Neuronal stem cell (in vitro differentiated cells): Measurements from ENCODE around the gene PARD6B. TPM values are rescaled to one million over a fixed set of nuclear protein-coding genes. Genes with fewer than 3 reads are reported as not detected.

ENCODE experiments used
- DNase-seq: peaks from one replicate; pipeline ENCODE4 v3.0.0-alpha.2; 2013; ENCODE audit warnings: low spot score
- H2AFZ ChIP-seq: one replicate; pipeline ENCODE4 v1.6.1; 2013; ENCODE audit warnings: mild to moderate bottlenecking, low read length, inconsistent platforms
- H2AK5ac ChIP-seq: 2 replicates; pipeline ENCODE4 v1.6.1; 2013; ENCODE audit warnings: low read depth, mild to moderate bottlenecking, inconsistent platforms, low read length, moderate library complexity, mixed read lengths
- H2BK120ac ChIP-seq: 2 replicates; pipeline ENCODE4 v1.6.1; 2013; ENCODE audit warnings: low read depth, mild to moderate bottlenecking, inconsistent platforms, low read length, moderate library complexity, mixed read lengths
- H2BK12ac ChIP-seq: one replicate; pipeline ENCODE4 v1.6.1; 2013; ENCODE audit warnings: low read length, inconsistent platforms
- H2BK15ac ChIP-seq: 2 replicates; pipeline ENCODE4 v1.6.1; 2013; ENCODE audit warnings: mild to moderate bottlenecking, low read length, inconsistent platforms, mixed read lengths
- H2BK5ac ChIP-seq: one replicate; pipeline ENCODE4 v1.6.1; 2013; ENCODE audit warnings: inconsistent platforms, mild to moderate bottlenecking, low read length, moderate library complexity
- H3K14ac ChIP-seq: one replicate; pipeline ENCODE4 v1.6.1; 2013; ENCODE audit warnings: low read length, inconsistent platforms
- H3K18ac ChIP-seq: 2 replicates; pipeline ENCODE4 v1.6.1; 2013; ENCODE audit warnings: low read length, inconsistent platforms
- H3K23ac ChIP-seq: 2 replicates; pipeline ENCODE4 v1.6.1; 2013; ENCODE audit warnings: low read depth, mild to moderate bottlenecking, mixed read lengths, low read length, inconsistent platforms; ENCODE audit not compliant: poor library complexity
- H3K27ac ChIP-seq: replicated peaks from 3 replicates; pipeline ENCODE4 v1.5.1; 2013; ENCODE audit warnings: low read length, inconsistent platforms
- H3K27me3 ChIP-seq, 3 experiments: 2 replicates each; pipeline ENCODE4 v1.6.1; 2013; ENCODE audit warnings: low read length in 3 of 3, mild to moderate bottlenecking in 2 of 3, inconsistent platforms in 1 of 3, low read depth in 1 of 3, mixed read lengths in 1 of 3, moderate library complexity in 1 of 3; ENCODE audit not compliant: control insufficient read depth in 3 of 3, insufficient read depth in 3 of 3
- H3K36me3 ChIP-seq, 2 donors: replicated peaks in 1 of 2; 2 replicates each; pipeline ENCODE4 v1.6.1; 2013; ENCODE audit warnings: low read length in 2 of 2; ENCODE audit not compliant: control insufficient read depth in 2 of 2, insufficient read depth in 2 of 2
- H3K4ac ChIP-seq: 2 replicates; pipeline ENCODE4 v1.6.1; 2013; ENCODE audit warnings: inconsistent platforms, mild to moderate bottlenecking, low read length, moderate library complexity
- H3K4me1 ChIP-seq, 2 donors: 1 replicate in 1 of 2; 2 replicates in 1 of 2; pipeline ENCODE4 v1.6.1; 2013; ENCODE audit warnings: low read length in 2 of 2, low read depth in 1 of 2; ENCODE audit not compliant: control insufficient read depth in 2 of 2, insufficient read depth in 1 of 2
- H3K4me2 ChIP-seq: one replicate; pipeline ENCODE4 v1.6.1; 2013; ENCODE audit warnings: mild to moderate bottlenecking, low read length, inconsistent platforms; ENCODE audit not compliant: insufficient read depth, poor library complexity, severe bottlenecking
- H3K4me3 ChIP-seq, 2 donors: 2 replicates each; pipeline ENCODE4 v1.5.1; 2013; ENCODE audit warnings: low read length in 2 of 2, mild to moderate bottlenecking in 2 of 2, inconsistent platforms in 1 of 2, moderate library complexity in 1 of 2
- H3K79me1 ChIP-seq: one replicate; pipeline ENCODE4 v1.6.1; 2013; ENCODE audit warnings: low read depth, mild to moderate bottlenecking, inconsistent platforms, low read length, moderate library complexity
- H3K9ac ChIP-seq: one replicate; pipeline ENCODE4 v1.6.1; 2013; ENCODE audit warnings: mild to moderate bottlenecking, low read depth, low read length, inconsistent platforms; ENCODE audit not compliant: poor library complexity
- H3K9me3 ChIP-seq, 2 donors: replicated peaks in 1 of 2; 2 replicates each; pipeline versions ENCODE3 to v1.6.1; 2013; ENCODE audit warnings: low read length in 2 of 2, mild to moderate bottlenecking in 2 of 2, inconsistent platforms in 1 of 2, low read depth in 1 of 2, mixed read lengths in 1 of 2, moderate library complexity in 1 of 2; ENCODE audit not compliant: control insufficient read depth in 2 of 2, insufficient read depth in 1 of 2
- H4K8ac ChIP-seq: one replicate; pipeline ENCODE4 v1.6.1; 2013; ENCODE audit warnings: low read depth, mild to moderate bottlenecking, inconsistent platforms, low read length, moderate library complexity
- H4K91ac ChIP-seq: one replicate; pipeline ENCODE4 v1.6.1; 2013; ENCODE audit warnings: low read length, low read depth, mild to moderate bottlenecking, inconsistent platforms; ENCODE audit not compliant: poor library complexity
- WGBS, 2 donors: extraction: QIAGEN DNeasy Blood & Tissue Kit; methylation state at CpG; one replicate each; pipeline ENCODE4 v1.1.7; 2013; ENCODE audit warnings: missing lambda C conversion rate in 2 of 2, mixed read lengths in 1 of 2; ENCODE audit not compliant: insufficient read length in 2 of 2, insufficient replicate concordance in 1 of 2; ENCODE audit errors: extremely low coverage in 2 of 2; 5-methylcytosine and 5-hydroxymethylcytosine counted together
- polyA plus RNA-seq, 2 experiments: library from polyadenylated mRNA; stranded (reverse); fragments of 200-250 nt; gene quantifications; one replicate each; pipeline ENCODE4 v1.2.3, GENCODE V29; 2013

PARD6B gene, protein sequence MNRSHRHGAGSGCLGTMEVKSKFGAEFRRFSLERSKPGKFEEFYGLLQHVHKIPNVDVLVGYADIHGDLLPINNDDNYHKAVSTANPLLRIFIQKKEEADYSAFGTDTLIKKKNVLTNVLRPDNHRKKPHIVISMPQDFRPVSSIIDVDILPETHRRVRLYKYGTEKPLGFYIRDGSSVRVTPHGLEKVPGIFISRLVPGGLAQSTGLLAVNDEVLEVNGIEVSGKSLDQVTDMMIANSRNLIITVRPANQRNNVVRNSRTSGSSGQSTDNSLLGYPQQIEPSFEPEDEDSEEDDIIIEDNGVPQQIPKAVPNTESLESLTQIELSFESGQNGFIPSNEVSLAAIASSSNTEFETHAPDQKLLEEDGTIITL
- 9.2 TPM for polyA plus RNA-seq (2013, experiment 1 of 2)
- 10.3 TPM for polyA plus RNA-seq (2013, experiment 2 of 2)

DNA sequence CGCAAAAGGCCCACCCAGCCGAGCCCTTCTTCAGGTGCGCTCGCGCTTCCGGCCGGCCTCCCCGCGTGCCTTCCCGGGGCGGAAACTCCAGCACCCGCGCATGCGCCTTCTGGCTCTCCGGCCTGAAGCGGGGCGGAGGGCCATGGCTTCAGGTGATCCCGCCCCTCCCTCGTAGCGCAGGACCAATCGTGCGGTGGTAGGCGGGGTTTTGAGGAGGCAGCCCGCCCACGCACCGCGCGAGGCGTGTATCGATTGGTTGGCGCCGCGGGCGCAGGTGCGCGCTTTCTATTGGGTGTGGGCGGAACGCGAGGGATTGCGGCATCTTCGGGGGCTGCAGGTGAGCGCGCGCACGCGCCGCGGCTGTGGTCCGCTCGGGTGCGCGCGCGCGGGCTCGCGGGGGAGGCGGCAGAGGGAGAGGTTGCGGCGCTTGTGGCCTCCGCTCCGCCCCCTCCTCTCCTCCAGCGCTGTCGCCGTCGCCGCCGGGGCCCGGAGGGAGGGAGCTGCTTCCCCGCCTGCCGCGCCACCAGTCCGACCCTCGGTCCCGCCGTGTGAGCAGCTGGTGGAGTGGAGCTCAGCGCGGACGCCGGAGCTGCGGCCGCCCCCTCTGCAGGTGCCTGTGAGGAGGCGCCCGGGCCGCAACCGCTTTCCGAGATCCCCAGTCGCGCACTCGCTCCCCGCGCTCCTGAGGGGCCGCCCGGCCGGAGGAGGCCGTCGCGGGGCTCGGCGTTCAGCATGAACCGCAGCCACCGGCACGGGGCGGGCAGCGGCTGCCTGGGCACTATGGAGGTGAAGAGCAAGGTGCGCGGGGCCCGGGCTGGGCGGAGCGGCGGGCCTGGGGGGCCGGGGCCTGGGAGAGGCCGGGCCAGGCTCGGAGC, at the start of gene PARD6B:
Gene PARD6B (plus strand): TSS at position 526 of the 875 bp plus-strand sequence. CDS start 207 bp downstream, at position 733.
- Histone ChIP-seq H3K4me1 (peaks cover 9 to 17% of the 10 kb centered on the region in 2 donors), H2BK12ac (peak within 1 kb of the TSS; percentile 60)
- no CpG with 5 or more reads among the region's 114 CpGs for WGBS, 2 donors

DNA sequence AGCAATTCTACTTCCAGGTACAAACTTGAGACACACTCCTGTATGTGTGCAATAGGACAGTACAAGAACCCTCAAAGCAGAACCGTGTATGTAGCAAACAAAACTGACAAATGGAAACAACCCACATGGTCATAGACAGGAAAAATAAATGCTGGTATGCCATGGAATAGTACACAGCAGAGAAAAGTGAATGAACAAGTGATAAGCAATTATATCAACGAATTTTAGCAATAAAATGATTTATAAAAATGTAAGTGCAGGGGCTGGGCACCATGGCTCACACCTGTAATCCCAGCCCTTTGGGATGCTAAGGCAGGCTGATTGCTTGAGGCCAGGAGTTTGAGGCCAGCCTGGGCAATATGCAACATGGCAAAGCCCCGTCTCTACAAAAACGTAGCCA, 49.3 kb upstream of the PARD6B start:
- H3K4me2 ChIP-seq = no peak overlapping the region

More for the DNA sequence above, at the start of gene PARD6B:
- peak within 1 kb of the TSS; percentile 92 for H3K18ac ChIP-seq
- peak within 1 kb of the TSS; percentile 79 to 98 for H3K4me3 ChIP-seq
- H3K9ac ChIP-seq = peak within 1 kb of the TSS; percentile 98
- H4K8ac ChIP-seq = no peak within 1 kb of the TSS
- H2BK5ac ChIP-seq = peak within 1 kb of the TSS; percentile 93
- peak within 1 kb of the TSS; percentile 49 for H3K14ac ChIP-seq
- H4K91ac ChIP-seq = no peak within 1 kb of the TSS
- H2AFZ ChIP-seq = peak within 1 kb of the TSS; percentile 94
- peak; percentile 99 for DNase-seq
- peak within 1 kb of the TSS; percentile 64 for H2AK5ac ChIP-seq
- H2BK120ac ChIP-seq = no peak within 1 kb of the TSS
- H3K79me1 ChIP-seq = no peaks in the 10 kb centered on the region
- H3K9me3 ChIP-seq = no peaks in the 10 kb centered on the region
- H3K4ac ChIP-seq = no peak within 1 kb of the TSS
- peak within 1 kb of the TSS; percentile 97 for H3K4me2 ChIP-seq
- peak within 1 kb of the TSS; percentile 93 for H3K23ac ChIP-seq
- H3K27me3 ChIP-seq = no peaks in the 10 kb centered on the region
- peak within 1 kb of the TSS; percentile 75 for H2BK15ac ChIP-seq
- H3K27ac ChIP-seq = peak within 1 kb of the TSS; percentile 94
- H3K36me3 ChIP-seq = peaks cover 0 to 3% of the 10 kb centered on the region in 2 donors

DNA sequence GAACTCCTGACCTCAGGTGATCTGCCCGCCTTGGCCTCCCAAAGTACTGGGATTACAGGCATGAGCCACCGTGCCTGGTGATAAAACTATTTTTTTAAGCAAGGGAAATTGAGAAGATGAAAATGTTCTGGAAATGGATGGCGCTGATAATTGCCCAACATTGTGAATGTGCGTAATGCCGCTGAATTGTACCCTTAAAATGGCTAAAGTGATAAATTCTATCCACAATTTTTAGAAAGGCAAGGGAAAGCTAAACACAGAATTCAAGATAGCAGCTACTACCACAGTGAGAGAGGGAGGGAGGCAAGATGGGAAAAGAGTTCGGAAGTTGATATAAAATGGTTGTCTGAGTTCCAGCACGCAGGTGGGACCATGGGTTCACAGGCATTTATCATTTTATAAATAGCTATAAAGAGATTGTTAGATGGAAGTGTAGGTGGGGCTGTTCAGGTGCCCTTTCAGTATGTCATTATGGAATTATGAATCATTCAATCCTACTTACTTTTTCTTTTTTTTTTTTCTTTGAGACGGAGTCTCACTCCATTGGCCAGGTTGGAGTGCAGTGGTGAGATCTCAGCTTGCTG, 48.3 kb upstream of the PARD6B start:
- no peak for DNase-seq
- H3K14ac ChIP-seq = no peak overlapping the region
- H4K91ac ChIP-seq = no peak overlapping the region
- no peak overlapping the region for H3K4me2 ChIP-seq
- H2AFZ ChIP-seq = no peak overlapping the region
- H2AK5ac ChIP-seq = no peak overlapping the region
- peaks cover 0 to 4% of the 10 kb centered on the region in 2 donors for H3K4me1 ChIP-seq
- no peak overlapping the region for H3K9ac ChIP-seq
- no peak overlapping the region for H3K27ac ChIP-seq
- H3K9me3 ChIP-seq = no peaks in the 10 kb centered on the region
- H3K18ac ChIP-seq = no peak overlapping the region
- H3K23ac ChIP-seq = no peak overlapping the region
- WGBS, 2 donors = no CpG with 5 or more reads among the region's 8 CpGs
- H3K36me3 ChIP-seq = no peaks in the 10 kb centered on the region
- no peak overlapping the region for H2BK15ac ChIP-seq
- no peak overlapping the region for H2BK5ac ChIP-seq
- H3K4ac ChIP-seq = no peak overlapping the region
- no peak overlapping the region for H2BK12ac ChIP-seq
- no peak overlapping the region for H2BK120ac ChIP-seq
- H3K79me1 ChIP-seq = no peaks in the 10 kb centered on the region
- H4K8ac ChIP-seq = no peak overlapping the region
- H3K27me3 ChIP-seq = no peaks in the 10 kb centered on the region
- no peak overlapping the region for H3K4me3 ChIP-seq

More for the DNA sequence above, 49.3 kb upstream of the PARD6B start:
- Histone ChIP-seq H2AFZ (no peak overlapping the region), H2BK120ac (no peak overlapping the region), H3K18ac (no peak overlapping the region), H3K4me1 (peaks cover 0 to 4% of the 10 kb centered on the region in 2 donors), H2AK5ac (no peak overlapping the region), H3K4ac (no peak overlapping the region), H2BK5ac (no peak overlapping the region), H3K9ac (no peak overlapping the region), H3K79me1 (no peaks in the 10 kb centered on the region), H2BK12ac (no peak overlapping the region), H3K36me3 (no peaks in the 10 kb centered on the region), H3K27ac (no peak overlapping the region), H3K14ac (no peak overlapping the region), H2BK15ac (no peak overlapping the region), H3K9me3 (no peaks in the 10 kb centered on the region), H3K4me3 (no peak overlapping the region), H4K8ac (no peak overlapping the region), H3K23ac (no peak overlapping the region), H4K91ac (no peak overlapping the region), H3K27me3 (no peaks in the 10 kb centered on the region)
- no CpG with 5 or more reads among the region's 4 CpGs for WGBS, 2 donors
- no peak for DNase-seq
